ENCODE measurements around the gene KIAA1191.
A peak's percentile ranks its signal among the peaks of the same experiment; 100 is the strongest.

The KIAA1191 gene

DNA sequence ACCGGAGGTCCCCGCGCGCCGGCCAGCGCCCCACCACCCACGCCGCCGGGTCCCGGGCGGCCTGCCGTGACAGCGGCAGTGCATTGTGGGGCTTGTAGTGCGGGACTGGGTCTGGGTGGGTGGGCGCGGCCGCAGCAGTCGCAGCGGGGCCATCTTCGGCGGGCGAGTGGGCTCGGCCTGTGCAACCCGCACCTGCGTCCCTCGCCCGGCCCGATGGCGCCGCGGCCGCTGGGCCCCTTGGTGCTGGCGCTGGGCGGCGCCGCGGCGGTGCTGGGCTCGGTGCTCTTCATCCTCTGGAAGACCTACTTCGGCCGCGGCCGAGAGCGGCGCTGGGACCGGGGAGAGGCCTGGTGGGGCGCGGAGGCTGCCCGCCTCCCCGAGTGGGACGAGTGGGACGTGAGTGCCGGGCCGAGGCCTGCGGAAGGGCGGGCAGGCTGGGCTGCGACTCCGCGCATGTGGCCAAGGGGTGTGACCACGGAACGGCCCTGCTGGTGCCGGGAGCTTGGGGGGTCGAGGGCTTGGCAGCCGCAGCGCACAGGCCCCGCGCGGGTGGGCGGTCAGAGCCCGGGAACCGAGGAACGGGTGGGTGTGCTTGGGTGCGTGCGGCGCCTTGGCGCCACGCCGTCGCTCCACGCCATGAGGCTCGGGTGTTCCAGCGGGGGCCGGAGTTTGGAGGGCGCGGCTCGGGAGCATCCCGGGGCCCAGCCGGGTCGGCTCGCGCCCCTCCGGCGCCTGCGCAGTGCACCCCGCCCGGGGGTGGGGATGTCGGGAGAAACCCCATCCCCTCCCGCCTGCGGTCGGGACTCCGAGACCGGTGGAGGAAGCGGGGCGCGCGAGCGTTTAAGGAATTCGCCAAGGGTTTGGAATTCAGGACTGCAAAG, 4.0 kb upstream of the KIAA1191 start, which contains the start of gene ARL10:
TSS of gene ARL10 (plus strand) at position 137 of the 881 bp plus-strand sequence. CDS start at position 214, 77 bp downstream.
- DNase-seq (ENCODE audit: low spot score): peak; percentile 26

DNA sequence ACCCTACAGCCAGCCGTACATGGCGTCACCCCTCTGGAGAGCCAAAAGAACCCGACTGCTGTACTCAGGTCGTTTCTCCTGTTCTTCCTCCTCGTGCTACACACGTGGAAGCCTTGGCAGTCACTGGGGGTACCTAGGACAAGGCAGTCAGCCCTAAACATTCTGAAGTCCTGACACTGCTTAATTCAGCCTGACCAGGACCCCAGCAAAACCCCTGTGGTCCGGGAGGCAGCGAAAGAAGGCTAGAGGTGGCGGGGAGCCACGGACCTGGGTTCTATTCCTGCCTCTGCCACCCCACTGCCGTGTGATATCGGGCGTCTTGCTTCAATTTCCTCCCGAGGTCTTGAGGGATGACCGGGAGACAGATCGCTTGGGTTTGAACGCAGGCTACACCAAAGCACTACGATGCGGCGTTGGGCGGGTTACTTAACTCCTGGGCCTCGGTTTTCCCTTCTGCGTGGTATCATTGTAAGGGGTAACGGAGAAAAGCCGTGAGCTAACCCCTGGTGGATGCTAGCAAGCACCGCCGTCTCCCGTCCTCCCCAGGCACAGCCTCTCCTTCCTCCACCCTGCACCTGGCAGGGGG, 3.3 kb upstream of the KIAA1191 start:
- no peak for DNase-seq (ENCODE audit: low spot score)

GRCh38 chr5:176362233-176362490, 598 bp upstream of the KIAA1191 start:
- no peak for DNase-seq (ENCODE audit: low spot score)

- peak; percentile 10 for DNase-seq (ENCODE audit: low spot score)
These were observed 599 bp downstream of the KIAA1191 start for GRCh38 chr5:176360894-176361436.

DNA sequence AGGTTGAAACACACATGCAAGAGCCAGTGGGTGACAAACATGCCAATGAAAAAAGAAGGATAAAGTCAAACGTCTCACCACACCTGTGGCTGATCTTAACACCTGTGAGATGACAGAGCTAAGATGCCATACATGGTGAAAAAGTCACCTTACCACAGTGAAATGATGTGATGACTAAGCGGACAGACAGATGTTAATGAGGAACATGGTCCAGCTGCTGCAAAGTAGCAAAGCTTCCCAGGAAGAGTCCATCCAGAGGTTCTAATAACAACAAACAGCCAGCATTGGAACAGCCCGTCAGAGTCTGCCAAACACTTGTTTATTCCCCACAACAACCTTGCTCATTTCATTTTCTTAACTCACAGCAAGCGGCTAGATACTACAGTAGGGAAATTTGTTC, 1.9 kb downstream of the KIAA1191 start:
- DNase-seq (ENCODE audit: low spot score): no peak

DNA sequence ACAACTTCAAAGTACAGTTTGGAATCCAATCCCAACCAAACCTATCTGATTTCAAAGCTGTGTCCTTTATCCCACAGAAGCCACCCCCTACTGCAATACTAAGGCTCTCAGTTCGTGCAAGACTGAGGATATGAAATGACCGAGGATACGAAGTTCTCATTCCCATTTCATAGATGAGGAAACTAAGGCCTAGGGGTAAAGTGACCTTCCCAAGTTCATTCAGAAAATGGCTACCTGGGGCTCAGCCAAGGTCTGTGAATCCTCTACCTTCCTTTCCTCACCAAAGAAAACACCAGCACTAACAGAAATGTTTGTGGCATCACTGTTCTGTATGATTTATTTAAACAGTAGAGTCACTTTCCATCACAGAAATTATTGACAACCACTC, 5.4 kb downstream of the KIAA1191 start:
- no peak for DNase-seq (ENCODE audit: low spot score)

DNA sequence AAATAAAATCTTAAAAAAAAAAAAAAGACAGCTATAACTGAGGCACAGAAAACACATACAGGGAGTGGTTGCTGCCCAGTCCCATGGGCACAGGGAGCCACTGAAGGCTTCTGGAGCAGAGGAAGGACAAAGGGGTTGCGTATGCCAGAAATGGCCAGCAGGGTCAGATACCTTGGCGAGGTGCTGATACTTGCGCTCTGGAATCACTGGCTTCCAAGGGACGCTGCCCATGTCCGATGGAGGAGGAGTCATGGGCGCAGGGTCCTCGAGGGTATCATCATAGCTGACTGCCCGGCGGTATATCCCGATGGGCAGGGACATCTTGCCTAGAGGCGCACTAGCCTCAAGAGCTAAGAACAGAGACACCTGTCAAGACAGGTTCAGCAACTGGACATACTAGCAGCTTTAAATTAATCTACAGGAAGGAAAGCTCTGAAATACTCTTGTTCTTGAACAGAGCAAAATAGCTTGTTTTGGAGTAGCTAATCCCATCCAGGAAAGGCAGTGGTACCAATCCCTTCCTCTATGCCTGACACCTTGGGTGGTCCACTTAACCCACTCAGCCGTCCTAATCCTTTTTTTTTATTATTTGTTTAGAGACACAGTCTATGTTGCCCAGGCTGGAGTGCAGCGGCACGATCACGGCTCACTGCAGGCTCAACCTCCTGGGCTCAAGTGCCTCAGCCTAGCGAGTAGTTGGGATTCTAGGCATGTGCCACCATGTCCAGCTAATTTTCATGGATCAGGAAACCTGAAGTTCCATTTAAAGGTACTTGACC, 6.0 kb downstream of the KIAA1191 start:
- no peak for DNase-seq (ENCODE audit: low spot score)

- DNase-seq (ENCODE audit: low spot score): no peak
These were observed 8.0 kb downstream of the KIAA1191 start for GRCh38 chr5:176353533-176353932.

DNA sequence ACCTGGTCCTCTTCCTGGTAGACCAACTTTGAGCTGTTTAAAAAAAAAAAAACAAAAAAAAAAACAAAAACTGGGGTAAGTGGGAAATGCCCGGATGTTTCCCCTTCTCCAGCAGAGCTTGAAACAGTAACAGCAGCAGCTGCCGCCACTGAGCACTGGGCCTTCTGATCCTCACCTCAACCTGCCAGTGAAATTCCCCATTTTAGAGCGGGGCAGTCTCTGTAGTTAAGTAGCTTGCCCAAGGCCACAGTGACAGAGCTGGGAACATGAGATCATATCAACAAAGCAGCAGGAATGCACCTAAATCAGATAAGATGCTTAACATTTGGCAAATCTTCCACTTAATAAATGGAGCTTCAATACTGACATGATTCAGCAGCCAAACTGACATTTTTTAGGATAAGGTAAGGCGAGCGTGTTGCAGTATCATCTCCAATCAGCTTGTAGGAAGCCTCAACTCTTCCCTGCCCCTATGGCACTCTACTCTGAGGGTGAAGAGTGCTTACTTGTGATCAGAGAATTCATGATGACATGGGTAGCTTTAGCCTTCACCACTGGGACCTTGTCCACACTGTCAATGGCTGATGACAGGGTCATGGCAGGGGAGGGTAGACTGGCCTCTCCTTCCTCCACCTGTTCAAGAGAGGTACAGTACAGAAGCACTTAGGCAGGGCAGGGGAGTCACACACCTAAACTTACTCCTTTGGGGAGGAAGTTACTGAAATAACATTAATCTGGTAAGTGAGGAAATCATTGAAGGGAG, 9.3 kb downstream of the KIAA1191 start:
- no peak for DNase-seq (ENCODE audit: low spot score)

DNA sequence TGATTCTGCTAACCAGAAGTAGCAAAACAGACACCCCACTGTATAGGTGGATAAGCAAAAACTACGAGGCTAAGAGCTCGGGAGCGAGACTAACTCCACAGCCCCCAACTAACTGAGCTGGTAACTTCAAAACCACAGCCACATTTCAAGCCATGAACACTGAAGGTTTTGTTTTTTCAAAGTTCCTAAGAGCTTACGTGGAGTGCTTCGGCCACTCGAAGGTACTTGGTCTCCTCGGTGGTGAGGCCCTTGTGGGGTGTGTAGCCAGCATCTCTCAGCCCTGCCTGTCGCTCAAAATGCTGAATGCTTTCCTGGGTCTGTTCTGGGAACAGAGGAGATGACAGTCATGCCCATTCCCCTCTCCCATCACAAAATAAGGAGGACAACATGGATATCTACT, 11.1 kb downstream of the KIAA1191 start:
- no peak for DNase-seq (ENCODE audit: low spot score)

- no peak for DNase-seq (ENCODE audit: low spot score)
These were observed 18.7 kb downstream of the KIAA1191 start for GRCh38 chr5:176342766-176343458.

- no peak for DNase-seq (ENCODE audit: low spot score)
These were observed 19.4 kb downstream of the KIAA1191 start for GRCh38 chr5:176342158-176342483.

DNA sequence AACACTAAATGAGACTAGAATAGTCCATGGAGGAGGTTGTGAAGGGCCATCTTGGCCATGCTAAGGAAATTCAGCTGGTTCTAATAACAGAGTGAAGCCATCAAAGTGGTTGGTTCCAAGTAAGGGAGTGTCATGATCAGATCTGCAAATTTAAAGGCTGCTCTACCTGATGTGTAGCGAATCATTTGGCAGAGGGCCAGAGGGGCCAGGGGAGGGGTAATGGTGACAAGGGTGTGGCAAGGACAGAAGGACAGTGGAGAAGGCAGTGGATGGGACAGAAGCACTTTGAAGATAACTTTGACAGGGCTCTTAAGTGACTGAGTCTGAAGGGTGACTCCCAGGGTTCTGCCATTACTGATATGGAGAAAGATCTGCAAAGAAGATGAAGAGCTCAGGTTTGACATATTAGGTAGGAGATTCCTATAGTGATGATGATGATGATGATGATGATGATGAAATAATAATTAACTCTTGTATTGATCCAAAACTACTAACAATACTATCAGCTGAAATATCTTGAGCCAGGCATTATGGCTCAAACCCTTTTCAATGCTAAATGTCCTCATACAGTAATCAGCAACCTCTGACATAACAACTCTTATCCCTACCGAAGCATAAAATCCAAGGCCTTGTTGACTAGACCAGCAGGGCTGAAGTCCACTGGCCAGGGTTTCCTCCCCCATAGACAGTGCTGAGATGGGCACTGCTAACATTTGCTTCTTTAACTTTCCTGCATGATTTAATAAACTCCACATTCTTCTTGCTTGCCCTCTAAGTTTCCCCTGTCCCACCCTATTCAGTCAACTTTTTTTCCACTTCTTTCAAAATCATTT, 20.0 kb downstream of the KIAA1191 start:
- DNase-seq (ENCODE audit: low spot score): no peak

DNA sequence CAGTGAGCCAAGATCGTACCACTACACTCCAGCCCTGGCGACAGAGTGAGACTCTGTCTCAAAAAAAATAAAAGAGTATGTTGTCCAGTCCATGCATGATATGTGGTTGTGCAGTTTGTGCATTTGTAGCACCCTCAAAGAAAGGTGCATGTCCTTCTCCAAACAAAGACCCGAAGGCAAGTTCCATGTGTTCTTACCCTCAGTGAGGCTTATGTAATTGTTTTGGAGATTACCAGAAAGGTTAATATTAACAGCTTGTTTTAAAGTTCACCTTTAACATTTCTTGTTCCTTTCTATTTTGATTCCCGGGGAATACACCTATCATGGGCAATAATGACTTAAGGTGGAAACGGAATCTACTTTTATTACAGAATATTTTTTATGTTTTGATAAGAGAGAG, 22.3 kb downstream of the KIAA1191 start:
- no peak for DNase-seq (ENCODE audit: low spot score)

DNA sequence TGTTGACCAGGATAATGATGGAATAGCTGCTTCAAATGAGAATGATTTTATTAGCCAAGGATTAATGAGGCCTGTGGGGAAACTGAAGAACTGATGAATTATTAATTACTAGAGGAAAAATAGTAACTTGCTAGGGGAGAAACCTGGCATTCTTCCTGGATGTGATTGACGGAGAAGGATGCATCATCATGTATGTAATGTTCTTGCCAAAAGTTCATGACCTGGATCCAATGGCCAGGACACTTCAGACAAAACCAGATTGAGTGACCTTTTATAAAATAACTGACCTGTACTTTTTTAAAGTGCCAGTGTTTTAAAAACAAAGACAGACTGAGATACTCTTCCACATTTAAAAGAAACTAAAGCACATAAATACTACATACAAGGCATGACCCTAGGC, 23.7 kb downstream of the KIAA1191 start:
- no peak for DNase-seq (ENCODE audit: low spot score)

- no peak for DNase-seq (ENCODE audit: low spot score)
These were observed 27.4 kb downstream of the KIAA1191 start for GRCh38 chr5:176334031-176334770.

DNA sequence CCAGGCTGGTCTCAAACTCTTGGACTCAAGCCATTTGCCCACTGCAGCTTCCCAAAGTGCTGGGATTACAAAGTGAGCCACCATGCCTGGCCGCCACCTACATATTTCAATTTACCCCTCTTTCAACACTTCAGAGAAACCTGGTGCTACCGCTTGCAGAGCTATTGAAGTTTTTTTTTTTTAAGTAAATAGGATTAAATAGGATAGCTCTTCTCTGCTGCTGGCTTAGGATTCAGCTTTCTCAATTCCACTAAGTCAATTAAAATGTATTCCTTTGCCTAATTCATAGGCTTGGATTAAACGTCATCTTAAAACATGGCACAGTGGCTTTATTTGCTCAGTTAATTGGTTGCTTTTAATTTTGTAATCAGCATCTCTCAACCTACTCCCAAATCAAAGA, 41.0 kb downstream of the KIAA1191 start:
- no peak for DNase-seq (ENCODE audit: low spot score)

DNA sequence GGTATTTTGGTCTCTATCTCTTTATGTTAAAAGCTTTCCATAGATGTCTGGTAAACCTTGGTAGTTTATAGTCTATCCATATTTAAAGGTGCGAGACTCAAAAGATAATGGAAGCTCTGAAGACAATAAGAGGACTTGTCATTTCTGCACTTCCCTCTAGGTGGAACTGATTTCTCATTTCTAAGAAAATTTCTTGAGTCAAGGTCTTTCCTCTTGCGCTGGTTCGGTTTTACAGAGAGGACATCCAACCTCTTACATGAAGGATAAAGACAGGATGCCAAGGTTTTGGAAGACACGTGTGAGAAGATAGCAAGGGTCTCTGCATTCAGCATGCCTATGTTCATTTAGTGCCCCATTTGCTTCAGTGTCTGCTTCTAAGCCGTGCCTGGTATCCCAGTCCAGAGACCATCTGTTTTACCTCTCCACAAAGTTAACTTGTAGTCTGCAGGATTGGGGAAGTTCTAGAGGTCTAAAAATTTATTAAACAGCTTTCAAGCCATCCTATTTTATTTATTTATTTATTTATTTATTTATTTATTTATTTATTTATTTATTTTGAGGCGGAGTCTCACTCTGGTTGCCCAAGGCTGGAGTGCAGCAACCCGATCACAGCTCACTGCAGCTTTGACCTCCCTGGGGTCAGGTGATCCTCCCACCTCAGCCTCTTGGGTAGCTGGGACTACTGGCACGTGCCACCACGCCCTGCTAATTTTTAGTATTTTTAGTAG, 41.6 kb downstream of the KIAA1191 start:
- DNase-seq (ENCODE audit: low spot score): peak; percentile 18

Data from kidney capillary endothelial cell (primary cell).